GM18511 (cell line): ENCODE data around the gene CDYL2.
"Not testable (repeated sequence)": the region's sequence is repeated elsewhere in the genome, so short reads cannot be mapped to it uniquely, and the experiment has no call there.

ENCODE experiments used
- ATAC-seq: cut with Tn5 transposase; IDR thresholded peaks from one replicate; pipeline ENCODE4 v1.9.1; 2021; ENCODE audit warnings: mild to moderate bottlenecking, moderate library complexity; ENCODE audit not compliant: unreplicated experiment

The CDYL2 gene

DNA sequence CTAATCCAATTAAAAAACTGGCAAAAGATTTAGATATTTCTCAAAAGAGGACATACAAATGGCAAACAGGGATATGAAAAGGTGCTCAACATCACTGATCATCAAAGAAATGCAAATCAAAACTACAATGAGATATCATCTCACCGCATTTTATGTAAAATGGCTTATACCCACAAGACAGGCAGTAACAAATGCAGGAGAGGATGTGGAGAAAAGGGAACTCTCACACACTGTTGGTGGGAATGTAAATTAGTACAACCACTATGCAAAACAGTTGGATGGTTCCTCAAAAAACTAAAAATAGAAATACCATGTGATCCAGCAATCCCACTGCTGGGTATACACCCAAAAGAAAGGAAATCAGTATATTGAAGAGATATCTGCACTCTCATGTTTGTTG, 154.1 kb downstream of the CDYL2 start:
- ATAC-seq, result not testable (repeated sequence)

DNA sequence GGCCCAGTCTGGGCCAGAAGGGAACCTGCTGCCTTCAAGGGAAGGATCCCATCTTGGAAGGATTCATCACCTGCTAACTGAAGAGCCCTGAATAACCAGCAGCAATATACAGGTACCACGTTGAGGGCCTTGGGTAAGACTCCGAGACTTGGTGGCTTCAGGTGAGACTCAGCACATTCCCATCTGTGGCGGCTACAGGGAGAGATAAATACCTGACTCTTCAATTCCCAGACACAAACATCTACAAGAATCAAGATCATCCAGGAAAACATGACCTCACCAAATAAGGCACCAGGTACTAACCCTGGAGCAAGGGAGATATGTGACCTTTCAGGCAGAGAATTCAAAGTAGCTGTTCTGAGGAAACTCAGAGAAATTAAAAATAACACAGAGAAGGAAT, 164.1 kb downstream of the CDYL2 start:
- no peak for ATAC-seq

DNA sequence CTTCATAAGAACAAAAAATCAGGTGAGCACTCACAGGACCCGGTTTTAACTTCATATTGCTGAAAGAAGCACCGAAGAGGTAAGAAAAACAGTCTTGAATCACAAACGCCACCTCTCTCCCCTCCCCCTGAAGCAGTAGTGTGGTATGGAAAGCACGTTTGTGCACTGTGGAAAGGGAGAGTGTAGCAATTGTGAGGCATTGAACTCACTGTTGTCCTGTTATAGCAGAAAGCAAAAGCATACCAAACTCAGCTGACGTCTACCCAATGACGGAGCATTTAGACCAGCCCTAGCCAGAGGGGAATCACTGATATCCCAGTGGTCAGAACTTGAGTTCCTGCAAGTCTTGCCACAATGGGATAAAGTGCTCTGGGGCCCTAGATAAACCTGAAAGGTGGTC, 164.8 kb downstream of the CDYL2 start:
- ATAC-seq, result no peak

DNA sequence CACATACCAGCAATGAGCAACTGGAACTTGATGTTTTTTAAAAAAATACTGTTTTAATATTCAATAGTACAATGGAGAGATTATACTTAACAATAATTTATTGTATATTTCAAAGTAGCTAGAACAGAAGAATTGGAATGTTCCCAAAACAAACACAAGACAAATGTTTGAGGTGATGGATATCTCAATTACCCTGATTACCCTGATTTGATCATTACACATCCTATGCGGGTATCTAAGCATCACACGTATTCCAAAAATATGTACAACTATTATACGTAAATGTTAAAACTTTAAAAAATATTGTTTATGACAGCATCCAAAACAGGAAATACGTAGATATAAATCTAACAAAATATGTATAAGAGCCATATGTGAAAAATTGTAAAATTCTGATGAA, 166.8 kb downstream of the CDYL2 start:
- no peak for ATAC-seq

DNA sequence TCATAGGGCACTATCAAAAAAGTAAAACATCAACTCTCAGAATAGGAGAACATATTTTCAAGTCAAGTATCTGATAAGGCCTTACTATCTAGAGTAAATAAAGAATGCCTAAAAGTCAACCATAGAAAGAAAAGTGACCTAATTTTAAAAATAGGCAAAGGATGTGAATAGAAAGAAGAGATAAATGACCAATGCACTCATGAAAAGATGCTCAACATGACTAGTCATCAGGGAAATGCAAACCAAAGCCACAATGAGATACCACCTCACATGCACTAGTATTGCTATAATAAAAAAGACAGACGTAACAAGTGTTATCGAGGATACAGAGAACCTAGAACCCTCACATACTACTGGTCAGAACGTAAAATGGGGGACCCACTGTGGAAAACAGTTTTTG, 172.8 kb downstream of the CDYL2 start:
- no peak for ATAC-seq

DNA sequence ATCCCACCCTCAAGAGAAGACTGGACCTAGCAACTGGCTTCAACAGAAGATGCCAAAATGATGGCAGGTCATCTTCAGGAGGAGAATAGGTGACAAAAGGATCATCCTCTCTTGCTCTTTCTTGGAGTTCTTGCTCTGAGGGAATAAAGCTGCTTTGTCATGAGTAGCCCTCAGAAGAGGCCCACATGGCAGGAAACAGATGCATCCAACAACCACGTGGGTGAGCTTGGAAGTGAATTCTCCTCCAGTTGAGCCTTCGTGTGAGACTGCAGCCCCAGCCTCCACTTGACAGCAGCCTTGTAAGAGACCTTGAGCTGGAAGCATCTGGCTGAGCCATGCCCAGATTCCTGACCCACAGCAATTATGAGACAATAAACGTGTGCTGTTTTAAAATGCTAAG, 176.1 kb downstream of the CDYL2 start:
- no peak for ATAC-seq

DNA sequence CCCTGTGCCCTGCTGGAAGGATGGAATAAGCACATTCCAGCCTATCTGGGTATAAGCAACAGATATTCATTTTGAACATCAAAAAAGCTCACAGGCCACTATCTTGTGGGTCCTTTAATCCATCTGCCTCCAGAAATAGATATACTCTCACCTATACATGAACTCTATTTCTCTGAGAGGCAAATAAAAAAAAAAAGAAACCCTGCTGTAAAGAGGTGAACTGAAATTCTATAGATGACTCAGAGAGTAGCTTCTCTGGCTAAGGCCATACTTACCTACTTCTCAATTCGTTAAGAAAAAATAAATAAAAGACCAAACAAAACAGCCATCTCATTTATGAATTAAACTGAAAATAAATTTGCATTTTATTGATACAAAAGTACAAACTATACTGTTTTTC, 177.3 kb downstream of the CDYL2 start:
- peak; percentile 98 for ATAC-seq

DNA sequence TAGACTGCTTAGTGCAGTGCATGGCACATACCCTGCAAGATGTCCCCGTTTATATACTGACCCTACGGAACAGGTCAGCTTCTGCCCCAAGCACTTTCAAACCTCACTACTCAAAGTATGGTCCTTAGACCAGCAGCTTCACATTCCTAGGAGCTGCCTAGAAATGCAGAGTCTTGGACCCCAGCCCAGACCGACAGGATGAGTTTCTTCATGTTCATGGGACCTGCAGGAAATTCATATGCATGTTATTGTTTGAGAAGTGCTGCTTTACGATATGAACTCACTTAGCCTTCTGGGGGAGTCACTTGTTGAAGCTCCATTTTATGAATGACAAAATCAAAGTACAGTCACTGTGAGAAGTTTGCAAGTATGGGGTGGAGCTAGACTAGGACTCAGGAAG, 181.0 kb downstream of the CDYL2 start:
- ATAC-seq, result no peak

DNA sequence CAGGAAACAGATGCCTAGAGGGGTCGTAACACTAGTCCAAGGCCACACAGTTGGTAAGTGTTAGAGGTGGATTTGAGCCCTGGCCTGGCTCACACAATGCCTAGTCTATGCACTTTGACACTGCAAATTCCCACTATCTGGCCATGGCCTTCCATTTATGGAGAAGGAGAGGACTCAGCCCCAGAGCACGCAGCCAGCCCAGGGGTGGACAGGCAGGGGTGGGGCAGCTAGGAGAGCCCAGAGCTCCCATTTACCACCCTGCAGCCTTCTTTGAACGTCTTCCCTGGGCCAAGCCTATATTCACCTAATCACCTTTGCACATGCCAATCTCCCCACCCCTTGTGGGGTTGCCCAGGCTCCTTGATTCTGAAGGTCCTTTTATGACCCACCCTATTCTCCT, 182.4 kb downstream of the CDYL2 start:
- ATAC-seq, result no peak

DNA sequence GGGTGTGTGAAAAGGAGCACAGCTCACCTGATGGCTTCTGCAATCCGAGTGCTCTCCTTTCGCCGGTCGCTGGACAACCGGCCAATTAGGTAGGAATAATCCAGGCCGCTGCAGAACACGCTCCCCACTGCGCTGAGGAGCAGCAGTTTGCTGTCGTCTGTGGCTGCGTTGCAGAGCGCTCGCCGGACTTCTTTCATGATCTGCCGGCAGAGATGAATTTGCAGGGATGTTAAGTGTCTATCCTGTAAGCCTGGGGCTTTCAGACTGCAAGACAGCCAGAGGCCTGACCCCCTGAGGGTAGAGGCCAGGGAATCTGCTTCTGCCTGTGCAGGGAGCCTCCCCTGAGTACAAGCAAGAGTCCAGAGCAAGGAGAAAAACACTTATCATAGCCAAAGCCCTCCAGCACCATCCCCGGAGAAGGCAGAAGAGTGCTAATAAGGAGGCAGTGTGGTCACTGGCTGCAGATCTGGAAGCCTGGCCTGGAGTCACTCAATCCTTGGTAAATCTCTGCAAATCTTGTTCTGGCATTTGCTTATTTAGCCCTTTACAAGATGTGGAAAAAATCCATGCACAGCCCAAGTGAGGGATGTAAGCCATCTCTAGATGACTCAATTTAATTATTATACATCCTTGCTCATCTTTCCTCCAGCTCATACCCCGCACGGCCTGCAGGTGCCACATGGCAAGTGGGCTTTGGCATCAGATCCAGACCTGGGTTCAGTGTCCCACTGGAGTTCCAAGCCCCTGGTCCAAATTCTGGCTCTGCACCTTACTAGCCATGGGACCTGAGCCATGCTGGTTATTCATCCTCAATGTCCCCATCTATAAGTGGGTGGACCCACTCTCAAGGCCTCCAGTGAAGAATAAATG, 183.4 kb downstream of the CDYL2 start:
- no peak for ATAC-seq

DNA sequence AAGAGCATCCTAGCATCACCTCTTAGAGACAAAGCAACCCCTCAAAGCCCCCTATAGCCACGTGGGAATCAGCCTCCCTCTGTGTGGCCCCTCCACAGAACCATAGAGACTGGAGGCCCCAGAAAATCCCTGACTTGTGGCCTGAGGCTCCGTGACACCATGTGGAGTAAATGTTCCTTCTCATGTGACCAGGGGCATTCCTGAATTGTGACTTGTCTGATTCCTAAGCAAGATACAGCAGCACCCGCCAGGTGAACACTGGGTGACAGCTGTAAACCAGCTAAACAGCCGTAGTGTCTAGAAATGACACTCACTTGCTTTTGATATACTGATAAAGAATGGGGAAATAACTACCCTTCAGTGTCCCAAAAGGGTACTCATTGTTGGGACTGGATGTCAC, 184.6 kb downstream of the CDYL2 start:
- no peak for ATAC-seq

DNA sequence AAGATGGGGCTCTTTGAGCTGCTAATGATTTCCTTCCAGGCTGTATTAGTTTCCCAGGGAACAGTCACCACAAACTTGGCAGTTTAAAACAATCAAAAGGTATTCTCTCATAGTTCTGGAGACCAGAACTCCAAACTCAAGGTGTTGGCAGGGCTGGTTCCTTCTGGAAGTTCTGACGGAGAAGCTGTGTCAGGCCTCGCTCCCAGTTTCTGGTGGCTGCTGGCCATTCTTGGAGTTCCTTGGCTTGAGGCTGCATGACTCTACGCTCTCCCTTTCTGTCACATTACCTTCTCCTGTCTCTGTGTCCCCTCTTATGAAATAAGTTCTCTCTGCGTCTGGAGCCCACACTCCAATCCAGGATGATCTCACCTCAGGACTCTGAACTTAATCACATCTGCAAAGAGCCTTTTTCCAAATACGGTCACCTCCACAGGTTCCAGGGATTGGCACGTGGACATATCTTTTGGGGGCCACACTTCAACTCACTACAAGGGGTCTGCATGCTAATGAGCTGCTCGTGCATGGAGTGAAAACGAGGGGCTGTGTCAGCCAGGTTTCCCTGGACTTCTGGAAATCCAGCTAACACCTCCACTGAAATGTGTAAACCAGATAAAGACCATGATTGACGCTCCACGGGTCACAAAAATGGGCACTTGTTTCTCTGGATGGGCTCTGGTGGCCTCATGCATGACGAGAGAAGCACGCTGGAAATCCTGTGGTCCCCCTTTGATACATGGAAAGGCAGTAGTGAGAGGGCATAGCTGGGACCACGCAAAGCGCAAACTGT, 185.3 kb downstream of the CDYL2 start:
- ATAC-seq, result no peak

DNA sequence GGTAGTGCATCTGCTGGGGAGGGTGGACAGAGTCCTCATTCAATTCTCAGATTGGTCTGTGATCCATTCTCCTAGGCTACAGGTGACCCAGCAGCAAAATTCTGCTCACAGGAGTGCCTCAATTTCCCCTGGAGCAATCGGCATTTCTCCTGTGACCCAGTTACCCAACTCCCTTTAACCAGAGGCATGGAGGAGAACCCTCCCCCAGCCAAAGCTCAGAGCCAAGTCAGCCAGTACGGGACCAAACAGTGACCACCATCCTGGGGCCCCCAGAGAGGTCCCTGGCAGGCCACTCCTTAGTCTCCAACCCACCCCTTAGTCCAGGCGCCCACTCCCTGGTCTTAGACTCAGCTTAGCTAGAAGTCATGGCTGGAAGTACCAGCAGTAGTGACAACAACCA, 188.0 kb downstream of the CDYL2 start:
- no peak for ATAC-seq

DNA sequence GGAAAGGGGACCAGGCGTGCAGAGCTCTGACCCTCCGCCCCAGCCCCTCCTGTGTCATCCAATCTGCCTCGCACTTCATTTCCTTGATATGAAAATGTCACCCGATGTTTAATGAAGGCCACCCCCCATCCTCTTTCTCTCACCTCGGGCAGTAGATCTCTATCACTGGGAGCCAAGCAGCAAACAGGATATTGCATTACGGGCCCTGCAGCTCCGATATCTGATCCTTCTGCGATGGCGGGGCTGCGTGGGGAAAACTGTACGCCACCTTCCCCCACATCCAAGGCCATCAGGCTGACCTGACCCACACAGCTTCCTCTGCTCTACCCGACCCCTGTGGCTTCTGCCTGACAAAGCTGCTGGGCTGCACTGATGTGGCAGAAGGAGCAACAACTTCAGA, 188.7 kb downstream of the CDYL2 start:
- ATAC-seq, result no peak

DNA sequence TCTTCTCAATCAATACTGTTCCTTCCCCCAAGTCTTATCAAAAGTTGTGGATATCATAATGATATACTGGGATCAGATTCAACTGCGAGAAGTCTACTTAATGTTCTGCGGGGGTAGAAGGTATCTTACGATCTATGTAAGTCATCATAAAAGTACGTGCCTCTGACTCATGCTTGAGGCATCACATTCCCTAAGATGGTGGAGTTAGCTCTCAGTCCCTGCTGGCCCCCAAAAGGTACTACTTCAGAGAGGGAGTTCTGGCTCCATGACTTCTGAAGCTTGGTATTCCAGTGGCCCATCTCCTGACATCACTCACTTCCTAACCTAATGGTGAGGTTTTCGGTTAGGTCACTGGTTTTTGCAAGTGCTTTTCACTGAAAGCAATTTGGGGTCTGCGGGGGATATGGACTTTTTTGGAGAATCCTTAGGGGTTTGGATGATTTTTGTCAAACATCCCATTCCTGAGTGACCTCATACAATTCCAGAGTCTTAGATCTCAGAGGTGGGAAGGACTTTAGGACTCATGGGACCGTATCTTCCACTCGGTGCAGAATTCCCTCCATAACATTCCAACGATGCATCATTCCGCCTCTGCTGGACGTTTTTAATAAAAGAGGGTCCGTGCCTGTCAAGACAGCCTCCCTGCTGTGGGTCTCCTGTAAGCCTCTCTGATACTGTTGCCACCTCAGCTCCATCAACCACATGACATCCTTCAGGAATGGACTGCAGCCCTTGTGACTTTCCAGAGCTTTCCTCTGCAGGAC, 189.3 kb downstream of the CDYL2 start:
- no peak for ATAC-seq

DNA sequence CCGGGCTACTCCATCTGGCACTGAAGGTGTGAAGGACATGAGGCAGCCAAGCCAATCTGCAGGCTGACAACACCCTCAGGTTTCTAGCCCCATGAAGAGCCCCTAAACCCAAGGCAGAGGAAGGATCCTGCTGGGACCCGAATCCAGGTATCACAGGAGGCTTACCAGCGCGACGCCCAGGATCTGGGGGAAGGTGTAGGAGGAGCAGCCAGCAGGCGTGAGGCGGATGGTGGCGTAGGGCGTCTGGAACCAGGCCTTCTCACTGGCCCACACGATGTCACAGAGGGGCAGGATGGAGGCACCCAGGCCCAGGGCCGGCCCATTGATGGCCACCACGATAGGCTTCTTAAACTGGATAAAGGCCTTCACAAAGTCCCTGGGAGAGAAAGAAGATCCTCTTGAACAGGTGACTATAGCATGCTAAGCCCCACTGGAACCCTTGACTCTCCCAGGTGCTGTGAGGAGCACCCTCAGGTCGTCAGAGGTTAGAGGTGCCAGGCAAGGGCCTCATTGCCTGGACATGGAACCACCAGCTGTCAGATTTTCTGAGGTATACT, 191.9 kb downstream of the CDYL2 start:
- ATAC-seq, result no peak

DNA sequence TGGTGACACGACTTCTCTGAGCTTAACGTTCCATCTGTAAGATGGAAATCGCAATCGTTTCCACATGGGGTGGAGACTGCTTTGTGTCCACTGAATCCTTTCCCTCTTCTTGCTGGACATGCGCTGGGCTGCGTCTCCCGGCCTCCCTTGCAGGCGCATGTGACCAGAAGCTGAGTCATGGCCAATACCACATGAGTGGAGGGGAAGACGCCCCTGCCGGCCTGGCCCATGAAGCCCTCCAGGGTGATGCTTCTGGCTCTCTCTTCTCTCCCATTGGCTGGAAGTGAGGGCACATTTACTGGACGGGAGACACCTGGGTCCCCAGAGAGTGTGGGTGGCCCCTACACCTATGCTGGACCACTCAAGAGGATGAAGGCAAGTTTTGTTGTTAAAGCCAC, 192.5 kb downstream of the CDYL2 start:
- ATAC-seq, result no peak

DNA sequence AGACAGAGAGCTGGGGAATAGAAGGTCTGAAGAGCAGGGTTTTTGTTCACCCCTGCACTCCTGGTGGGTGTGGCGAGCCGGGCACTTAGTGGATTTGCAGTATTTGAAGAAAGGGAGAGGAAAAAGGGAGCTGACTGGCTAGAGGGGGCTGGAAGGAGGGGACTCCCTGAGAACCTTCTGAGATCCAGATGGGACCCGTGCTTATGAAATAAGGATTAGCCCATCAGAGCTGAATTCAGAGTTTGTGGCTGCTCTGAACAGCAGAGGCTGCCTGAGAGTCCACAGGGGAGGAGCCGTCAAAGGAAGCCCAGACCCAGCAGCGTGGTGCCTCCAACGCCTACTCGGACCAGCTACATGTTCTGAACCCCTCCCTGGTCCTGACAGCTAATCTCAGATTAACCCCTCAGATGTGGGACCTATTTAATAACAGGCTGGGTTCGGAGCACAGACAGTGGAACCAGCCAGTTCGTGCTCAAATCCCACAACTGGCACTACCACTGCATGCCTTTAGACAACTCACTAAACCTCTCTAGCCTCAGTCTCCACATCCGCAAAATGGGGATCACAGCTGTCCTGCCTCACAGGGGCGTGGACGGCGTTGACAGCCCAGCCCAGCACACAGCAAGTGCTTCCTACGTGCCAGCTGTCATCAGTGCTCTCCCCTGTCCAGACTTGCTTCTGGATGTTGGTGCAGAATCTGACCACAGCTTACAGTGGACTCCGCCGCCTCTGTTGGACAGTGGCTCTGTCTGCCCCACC, 193.0 kb downstream of the CDYL2 start:
- ATAC-seq, result no peak

DNA sequence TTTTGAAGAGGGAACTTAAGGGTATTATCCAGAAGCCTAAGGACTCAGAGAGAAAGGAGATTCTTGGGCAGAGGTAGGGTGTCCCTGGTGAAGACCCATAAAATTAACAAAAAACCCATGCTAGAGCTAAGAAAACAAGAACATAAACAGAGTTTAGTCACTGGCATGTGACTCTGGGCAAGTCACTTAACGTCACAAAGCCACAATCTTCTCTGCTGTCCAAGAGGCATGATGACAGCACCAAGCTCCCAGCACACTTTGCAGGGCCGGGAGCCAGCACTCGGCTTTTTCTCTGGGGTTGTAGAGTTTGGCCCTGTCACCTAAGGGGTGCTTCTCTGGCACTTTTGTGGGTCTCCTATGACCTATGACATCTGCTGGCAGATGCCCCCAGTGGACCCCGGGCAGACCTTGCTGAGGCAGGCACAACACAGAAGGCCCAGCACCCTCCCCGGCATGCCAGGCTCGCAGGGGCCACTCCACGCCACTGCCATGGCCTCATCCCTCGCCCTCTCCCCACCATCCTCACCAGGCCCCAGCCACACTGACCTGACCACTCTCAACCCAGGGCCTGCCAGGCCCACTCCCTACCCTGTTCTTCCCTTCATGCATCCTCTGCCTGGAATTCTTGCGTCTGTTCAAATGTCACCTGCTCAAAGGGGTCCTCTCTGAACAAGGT, 193.8 kb downstream of the CDYL2 start:
- ATAC-seq, result no peak

DNA sequence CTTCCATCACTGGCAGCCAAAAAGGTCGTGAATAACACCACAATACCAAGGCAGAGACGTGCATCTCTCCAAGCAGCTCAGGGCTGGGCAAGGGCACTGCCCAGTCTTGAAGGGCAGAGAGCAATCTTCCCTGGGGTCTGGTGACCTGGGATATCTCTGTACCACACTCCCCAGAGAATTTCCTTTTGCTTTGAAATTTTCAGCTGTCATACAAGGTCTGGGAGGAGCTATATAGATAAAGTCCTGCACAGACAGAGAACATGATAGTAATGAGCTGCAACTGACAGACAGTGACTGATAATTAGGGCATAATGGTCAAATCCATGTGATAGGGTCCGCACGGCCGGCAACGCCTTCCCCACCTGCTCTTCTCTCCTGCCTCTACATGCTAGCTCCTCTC, 195.5 kb downstream of the CDYL2 start:
- ATAC-seq, result no peak
